OCI-LY7 (cell line): Measurements from ENCODE around the gene SCO1.

ENCODE experiments used
- CTCF ChIP-seq: fragments of 200-600 bp; sonication (generic); conservative IDR thresholded peaks from 2 replicates; pipeline ENCODE4 v1.5.1; 2014; ENCODE audit warnings: mild to moderate bottlenecking, antibody characterized with exemption, low read length, moderate library complexity, mixed read lengths
- EZH2phosphoT487 ChIP-seq: fragments of 200-600 bp; sonication (generic); IDR thresholded peaks from 2 replicates; pipeline ENCODE4 v1.6.1; 2018; ENCODE audit warnings: low read depth, borderline replicate concordance, mild to moderate bottlenecking, mixed run types, antibody characterized with exemption, low read length, moderate library complexity, mixed read lengths

- TF ChIP-seq CTCF (no peak), EZH2phosphoT487 (no peak)
Measured at GRCh38 chr17:10666906-10667305, 30.4 kb downstream of the SCO1 start.
